HEK293T (cell line): Measurements from ENCODE around the gene PPP1R3E.

Experiments
- BHLHE40 ChIP-seq: fragments of 450-650 bp; IDR thresholded peaks from 2 replicates; pipeline ENCODE4 v1.6.1; 2016; ENCODE audit warnings: mild to moderate bottlenecking, moderate library complexity, borderline replicate concordance
- CTBP1 ChIP-seq: fragments of 450-650 bp; IDR thresholded peaks from 2 replicates; pipeline ENCODE4 v1.6.1; 2016; ENCODE audit warnings: borderline replicate concordance
- ELF4 ChIP-seq: fragments of 450-650 bp; IDR thresholded peaks from 2 replicates; pipeline ENCODE4 v1.6.1; 2017; ENCODE audit warnings: antibody characterized with exemption
- FOXA1 ChIP-seq: fragments of 450-650 bp; IDR thresholded peaks from 2 replicates; pipeline ENCODE4 v1.6.1; 2016; ENCODE audit warnings: mild to moderate bottlenecking
- FOXK2 ChIP-seq: fragments of 450-650 bp; IDR thresholded peaks from 2 replicates; pipeline ENCODE4 v1.6.1; 2016; ENCODE audit warnings: mild to moderate bottlenecking
- FOXM1 ChIP-seq: fragments of 450-650 bp; IDR thresholded peaks from 2 replicates; pipeline ENCODE4 v1.6.1; 2017; ENCODE audit warnings: mild to moderate bottlenecking, borderline replicate concordance
- LEF1 ChIP-seq: fragments of 450-650 bp; IDR thresholded peaks from 2 replicates; pipeline ENCODE4 v1.6.1; 2017; ENCODE audit warnings: mild to moderate bottlenecking, borderline replicate concordance
- SP1 ChIP-seq: fragments of 450-650 bp; IDR thresholded peaks from 2 replicates; pipeline ENCODE4 v1.6.1; 2017
- SUZ12 ChIP-seq: fragments of 450-650 bp; IDR thresholded peaks from 2 replicates; pipeline ENCODE4 v1.6.1; 2016; ENCODE audit warnings: mild to moderate bottlenecking
- TF ChIP-seq, protein P1 (sequence below): fragments of 450-650 bp; IDR thresholded peaks from 2 replicates; pipeline ENCODE4 v1.6.1; 2016

DNA sequence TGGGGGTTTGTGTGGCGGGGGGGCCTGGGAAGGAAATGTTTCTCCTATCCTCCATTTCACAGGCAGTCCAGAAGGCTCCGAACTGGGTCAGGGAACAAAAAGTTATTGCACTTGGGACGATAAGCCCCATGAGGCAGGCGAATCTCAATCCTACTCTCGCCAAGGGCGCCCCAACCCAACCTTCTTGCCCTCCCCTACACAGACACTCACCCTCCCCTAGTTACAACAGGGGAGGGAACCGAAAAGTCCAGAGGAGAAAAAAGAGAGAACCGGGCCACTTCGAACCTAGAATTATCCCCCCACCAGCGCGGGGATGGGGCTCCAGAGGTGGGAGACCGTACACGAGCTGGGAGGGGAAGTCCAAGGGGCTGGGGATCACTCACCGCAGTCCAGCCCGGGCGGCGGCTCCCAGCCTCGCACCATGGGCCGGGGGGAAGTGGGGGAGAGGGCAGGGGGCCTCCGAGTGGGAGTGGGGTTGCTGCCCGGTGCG, 17.1 kb downstream of the PPP1R3E start:
- no peak for TF ChIP-seq FOXK2
- TF ChIP-seq BHLHE40, result no peak
- no peak for TF ChIP-seq SP1
- TF ChIP-seq ELF4, result no peak
- TF ChIP-seq, protein P1, sequence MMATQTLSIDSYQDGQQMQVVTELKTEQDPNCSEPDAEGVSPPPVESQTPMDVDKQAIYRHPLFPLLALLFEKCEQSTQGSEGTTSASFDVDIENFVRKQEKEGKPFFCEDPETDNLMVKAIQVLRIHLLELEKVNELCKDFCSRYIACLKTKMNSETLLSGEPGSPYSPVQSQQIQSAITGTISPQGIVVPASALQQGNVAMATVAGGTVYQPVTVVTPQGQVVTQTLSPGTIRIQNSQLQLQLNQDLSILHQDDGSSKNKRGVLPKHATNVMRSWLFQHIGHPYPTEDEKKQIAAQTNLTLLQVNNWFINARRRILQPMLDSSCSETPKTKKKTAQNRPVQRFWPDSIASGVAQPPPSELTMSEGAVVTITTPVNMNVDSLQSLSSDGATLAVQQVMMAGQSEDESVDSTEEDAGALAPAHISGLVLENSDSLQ, result no peak
- TF ChIP-seq FOXM1, result no peak
- TF ChIP-seq CTBP1, result no peak
- no peak for TF ChIP-seq FOXA1
- TF ChIP-seq SUZ12, result no peak
- no peak for TF ChIP-seq LEF1
